MG63 (cell line): Measurements from ENCODE around the gene ZIC5. TPM values are rescaled to one million over a fixed set of nuclear protein-coding genes. Genes with fewer than 3 reads are reported as not detected.

ENCODE experiments used
- DNase-seq: peaks from one replicate; pipeline ENCODE4 v3.0.0-alpha.2; 2020
- H3K27me3 ChIP-seq: fragments of 250-450 bp; sonication (Bioruptor Pico); 2 replicates; pipeline ENCODE4 v1.5.1; 2020; ENCODE audit warnings: mild to moderate bottlenecking, moderate library complexity
- H3K36me3 ChIP-seq: fragments of 250-450 bp; sonication (Bioruptor Pico); 2 replicates; pipeline ENCODE4 v1.5.1; 2020; ENCODE audit warnings: mild to moderate bottlenecking, moderate library complexity
- H3K4me3 ChIP-seq: fragments of 250-450 bp; sonication (Bioruptor Pico); 2 replicates; pipeline ENCODE4 v1.5.1; 2020; ENCODE audit warnings: mild to moderate bottlenecking, moderate library complexity
- H3K9me3 ChIP-seq: fragments of 250-450 bp; sonication (Bioruptor Pico); 2 replicates; pipeline ENCODE4 v1.5.1; 2020; ENCODE audit warnings: mild to moderate bottlenecking, moderate library complexity
- total RNA-seq: library from RNA; depleted of rRNA; stranded (reverse); fragments of >200 nt; shearing (Covaris generic); gene quantifications from 2 replicates; pipeline ENCODE4 v1.2.3, GENCODE V29; 2014; ENCODE audit warnings: low replicate concordance

ZIC5 gene
- total RNA-seq, 1 experiment from 2014 or later = 1.8 TPM

DNA sequence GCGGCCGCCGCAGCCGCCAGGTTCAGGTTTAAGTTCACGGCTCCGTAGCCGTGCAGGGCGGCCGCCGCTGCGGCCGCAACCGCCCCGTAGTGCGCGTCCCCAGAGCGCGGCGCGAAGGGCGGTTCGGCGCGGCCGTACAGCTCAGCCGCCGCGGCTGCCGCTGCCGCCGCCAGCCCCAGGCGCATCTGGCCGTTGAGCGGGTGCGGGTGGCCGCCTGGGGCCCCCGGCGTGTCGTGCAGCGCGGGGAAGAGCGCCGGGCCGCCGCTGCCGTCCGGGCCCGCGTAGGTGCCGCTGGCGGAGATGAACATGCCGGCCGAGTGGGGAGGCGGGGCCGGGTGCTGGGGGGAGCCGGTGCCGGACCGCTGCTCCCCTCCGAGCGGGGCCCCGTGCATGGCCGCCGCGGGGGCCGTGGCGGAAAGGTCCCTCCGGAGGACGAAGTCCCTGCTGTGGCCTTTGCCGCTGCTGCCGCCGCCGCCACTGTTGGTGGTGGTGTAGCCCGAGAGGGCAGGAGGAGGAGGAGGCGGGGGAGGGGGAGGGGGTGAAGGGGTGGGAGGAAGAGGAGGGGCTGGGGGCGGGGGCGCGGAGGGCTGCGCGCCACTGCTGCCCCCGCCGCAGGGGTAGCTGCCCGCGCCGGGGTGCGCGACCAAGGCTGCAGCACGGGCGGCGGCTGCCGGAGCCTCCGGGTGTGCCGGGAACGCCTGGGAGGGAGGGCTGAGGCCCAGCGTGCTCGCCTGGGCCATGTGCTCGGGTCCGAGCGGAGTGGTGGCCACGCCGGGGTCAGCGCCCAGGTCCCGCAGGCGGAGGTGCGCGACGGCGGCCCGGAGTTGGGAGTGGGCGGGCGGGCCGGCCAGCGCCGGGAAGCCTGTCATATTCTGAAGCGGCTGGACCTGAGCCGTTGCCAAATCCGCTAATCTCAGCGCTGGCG is 654 bp downstream of the ZIC5 start:
- Histone ChIP-seq H3K4me3 (peak overlapping the region; percentile 54), H3K9me3 (no peaks in the 10 kb centered on the region), H3K27me3 (no peaks in the 10 kb centered on the region), H3K36me3 (peaks cover 13% of the 10 kb centered on the region)
- DNase-seq = peak; percentile 66

DNA sequence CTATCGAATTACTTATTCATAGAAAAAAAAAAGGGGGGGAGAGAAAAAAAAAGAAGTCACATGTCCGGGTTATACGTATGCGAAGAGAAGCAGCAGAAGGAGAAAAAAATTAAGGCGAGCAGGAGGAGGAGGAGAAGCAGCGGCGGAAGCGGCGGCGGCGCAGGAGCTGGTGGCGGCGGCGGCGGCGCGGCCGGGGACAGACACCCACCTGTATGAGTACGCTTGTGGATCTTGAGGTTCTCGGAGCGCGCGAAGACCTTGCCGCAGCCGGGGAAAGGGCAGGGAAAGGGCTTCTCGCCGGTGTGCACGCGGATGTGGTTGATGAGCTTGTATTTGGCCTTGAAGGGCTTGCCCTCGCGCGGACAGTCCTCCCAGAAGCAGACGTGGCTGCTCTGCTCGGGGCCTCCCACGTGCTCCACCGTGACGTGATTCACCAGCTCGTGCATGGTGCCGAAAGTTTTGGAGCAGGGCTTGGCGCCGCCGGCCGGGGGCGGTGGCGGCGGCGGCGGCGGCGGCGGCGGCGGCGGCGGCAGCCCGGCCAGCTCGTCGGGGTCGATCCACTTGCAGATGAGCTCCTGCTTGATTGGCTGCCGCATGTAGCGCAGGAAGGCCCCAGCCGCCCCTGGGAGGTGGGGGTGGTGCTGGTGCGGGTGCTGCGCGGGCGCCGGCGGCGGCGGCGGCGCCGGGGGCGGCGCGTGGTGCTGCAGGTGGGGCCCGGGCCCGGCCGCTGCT is 1.5 kb downstream of the ZIC5 start:
- Histone ChIP-seq H3K4me3 (peak overlapping the region; percentile 73), H3K27me3 (no peaks in the 10 kb centered on the region)
- peak; percentile 88 for DNase-seq

DNA sequence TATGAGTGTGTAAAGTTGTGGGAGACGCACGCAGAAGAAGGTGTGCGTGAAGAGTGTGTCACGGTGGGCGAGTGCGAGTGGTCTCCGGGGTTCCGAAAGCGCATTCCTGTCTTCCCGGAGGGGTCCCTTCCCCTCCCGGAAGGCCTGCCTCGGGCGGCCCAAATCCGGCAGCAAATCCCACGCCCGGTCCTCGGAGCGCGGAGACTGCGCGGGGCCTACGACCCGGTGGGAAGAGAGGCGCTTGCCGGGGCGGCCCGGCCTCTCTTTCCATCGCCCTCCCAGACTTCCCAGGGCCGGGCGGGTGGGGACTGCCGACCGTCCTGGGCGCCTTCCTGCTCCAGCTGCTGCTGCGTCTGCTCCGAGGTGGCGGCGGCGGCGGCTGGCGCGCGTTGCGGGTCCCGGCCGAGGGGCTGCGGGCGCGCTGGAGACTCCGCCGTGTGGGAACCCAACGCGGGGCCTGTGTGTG is 2.1 kb downstream of the ZIC5 start:
- DNase-seq = no peak
- H3K9me3 ChIP-seq = no peaks in the 10 kb centered on the region
- H3K27me3 ChIP-seq = no peaks in the 10 kb centered on the region
- peaks cover 24% of the 10 kb centered on the region for H3K36me3 ChIP-seq
- peak overlapping the region; percentile 73 for H3K4me3 ChIP-seq

More for the DNA sequence above, 1.5 kb downstream of the ZIC5 start:
- H3K36me3 ChIP-seq = peaks cover 21% of the 10 kb centered on the region
- no peaks in the 10 kb centered on the region for H3K9me3 ChIP-seq

DNA sequence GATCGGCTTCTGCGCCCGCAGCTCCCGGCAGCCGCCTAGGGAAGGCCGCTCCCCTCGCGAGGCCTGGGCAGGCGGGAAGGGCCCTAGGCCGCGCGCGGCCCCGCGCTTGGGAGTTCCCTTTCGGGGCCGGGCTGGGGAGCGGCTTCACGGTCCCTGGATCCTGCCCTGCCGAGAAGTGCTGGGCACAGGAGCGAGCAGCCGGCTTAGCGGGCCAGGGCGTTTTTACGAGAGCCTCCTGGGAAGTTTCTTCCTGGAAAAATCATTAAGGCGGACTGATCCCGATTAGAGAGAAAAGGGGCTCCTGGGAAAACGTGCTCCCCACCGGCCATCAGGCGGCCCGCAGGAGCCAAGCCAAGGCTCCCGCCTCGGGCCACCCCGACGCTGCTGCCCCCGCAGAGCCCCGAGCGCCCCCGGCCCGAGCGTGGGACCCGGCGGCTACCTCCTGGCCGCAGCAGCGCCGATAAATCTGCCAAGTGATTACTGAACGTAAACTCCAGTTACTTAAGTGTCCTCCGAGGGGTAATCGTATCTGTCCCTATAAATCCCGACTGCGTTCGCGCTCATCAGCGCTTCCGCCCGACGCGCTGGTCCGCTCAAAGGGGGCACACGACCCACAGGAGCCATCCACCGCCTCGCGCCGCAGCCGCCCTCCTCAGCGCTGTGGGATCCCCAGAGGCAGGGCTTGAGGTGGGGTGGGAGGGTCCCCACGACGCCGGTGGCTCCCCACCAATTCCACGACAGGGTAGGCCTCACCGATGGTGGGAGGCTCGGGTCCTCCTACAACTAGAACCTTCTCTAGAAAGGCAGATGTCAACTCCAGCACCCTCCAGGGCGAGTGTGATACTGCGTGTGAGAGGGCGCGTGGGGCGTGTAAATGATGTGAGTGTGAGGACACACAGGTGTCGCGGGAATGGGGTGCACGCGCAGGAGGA is 2.8 kb downstream of the ZIC5 start:
- Histone ChIP-seq H3K4me3 (peak overlapping the region; percentile 73), H3K36me3 (peaks cover 29% of the 10 kb centered on the region), H3K9me3 (no peaks in the 10 kb centered on the region), H3K27me3 (no peaks in the 10 kb centered on the region)
- peak; percentile 53 for DNase-seq

DNA sequence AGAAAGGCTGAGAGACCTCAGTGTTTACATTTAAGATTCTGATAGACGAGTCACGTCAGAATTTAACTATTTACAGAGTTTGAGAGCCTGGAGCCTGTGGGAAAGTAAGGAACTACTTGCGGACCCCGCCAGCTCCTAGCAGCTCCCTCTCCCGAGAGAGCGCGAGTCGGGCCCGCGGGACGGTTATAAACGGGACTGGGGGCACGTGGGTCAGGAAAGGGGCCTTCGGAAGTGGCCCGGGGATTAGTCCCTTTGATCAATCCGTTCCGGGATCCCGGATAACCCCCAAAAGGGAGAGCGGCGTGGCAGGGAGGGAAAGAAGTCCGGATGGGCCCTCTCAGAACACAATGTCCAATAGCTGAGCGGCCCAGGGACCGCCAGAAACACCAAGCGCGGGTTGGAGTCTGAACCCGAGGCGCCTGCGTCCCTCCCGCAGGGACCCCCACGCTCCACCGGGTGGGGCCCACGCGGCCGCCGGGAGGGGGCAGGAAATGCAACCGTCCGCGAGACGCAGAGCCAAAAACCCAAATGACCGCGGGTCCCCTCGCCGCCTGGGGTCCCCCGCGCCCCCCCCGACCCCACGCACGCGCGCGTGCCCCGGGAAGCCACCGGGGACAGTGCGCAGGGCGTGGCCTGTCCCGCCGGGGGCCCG is 3.6 kb downstream of the ZIC5 start:
- no peak for DNase-seq
- H3K9me3 ChIP-seq = no peaks in the 10 kb centered on the region
- H3K27me3 ChIP-seq = no peaks in the 10 kb centered on the region
- H3K4me3 ChIP-seq = peak overlapping the region; percentile 73
- peaks cover 30% of the 10 kb centered on the region for H3K36me3 ChIP-seq

DNA sequence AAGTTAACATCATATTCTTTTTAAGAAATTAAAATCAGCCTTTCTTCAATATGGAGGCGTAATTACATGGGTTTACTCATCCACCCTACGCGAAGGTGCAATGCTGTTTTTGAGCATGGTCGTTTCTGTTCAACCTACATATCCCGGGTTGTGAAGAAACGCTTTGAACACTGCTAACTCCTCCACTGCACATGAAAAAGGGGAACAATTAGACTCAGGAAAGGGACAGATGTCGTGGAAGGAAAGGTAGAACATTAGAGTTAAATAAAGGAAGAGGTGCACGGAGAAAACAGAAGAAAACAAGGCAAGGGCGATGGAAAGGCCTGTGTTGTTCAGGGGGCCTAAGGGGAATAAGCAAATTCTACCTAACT is 4.1 kb downstream of the ZIC5 start:
- Histone ChIP-seq H3K36me3 (peaks cover 30% of the 10 kb centered on the region), H3K4me3 (peak overlapping the region; percentile 73), H3K9me3 (no peaks in the 10 kb centered on the region), H3K27me3 (no peaks in the 10 kb centered on the region)
- no peak for DNase-seq

DNA sequence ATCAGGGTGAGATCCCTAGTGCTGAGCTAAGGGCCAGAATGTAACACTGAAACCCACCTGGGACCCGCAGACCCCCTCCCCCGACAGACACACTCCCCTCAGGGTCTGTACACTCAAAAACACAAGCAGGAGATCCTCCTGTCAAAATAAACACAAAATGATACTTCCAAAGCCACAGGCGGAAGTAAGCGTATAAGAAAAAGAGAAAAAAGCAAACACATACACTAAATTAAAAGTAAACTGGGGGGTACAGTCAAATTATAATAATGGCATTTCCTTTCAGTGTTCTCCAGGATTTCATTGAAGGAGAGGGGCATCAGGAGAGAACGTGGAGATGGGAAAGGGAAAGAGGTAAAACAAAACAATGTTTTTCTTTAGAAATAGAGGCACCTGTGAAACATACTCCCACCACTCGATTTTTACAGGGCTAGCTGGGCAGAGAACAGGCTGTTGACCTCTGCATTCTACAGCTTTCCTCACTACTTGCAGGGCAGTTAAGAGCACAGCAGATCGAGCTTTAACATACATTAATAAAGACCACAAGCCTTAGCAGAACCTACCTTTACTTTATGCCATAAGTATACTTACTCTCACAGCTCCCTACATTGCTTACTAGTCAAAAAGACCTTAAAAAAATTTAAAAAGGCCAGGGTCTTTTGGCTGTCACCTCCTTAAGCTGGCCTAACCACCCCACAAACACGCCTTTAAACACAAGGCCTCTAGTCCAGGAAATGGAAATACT is 5.3 kb downstream of the ZIC5 start:
- DNase-seq = no peak
- Histone ChIP-seq H3K9me3 (no peaks in the 10 kb centered on the region), H3K27me3 (no peaks in the 10 kb centered on the region), H3K4me3 (no peak overlapping the region), H3K36me3 (peaks cover 30% of the 10 kb centered on the region)

DNA sequence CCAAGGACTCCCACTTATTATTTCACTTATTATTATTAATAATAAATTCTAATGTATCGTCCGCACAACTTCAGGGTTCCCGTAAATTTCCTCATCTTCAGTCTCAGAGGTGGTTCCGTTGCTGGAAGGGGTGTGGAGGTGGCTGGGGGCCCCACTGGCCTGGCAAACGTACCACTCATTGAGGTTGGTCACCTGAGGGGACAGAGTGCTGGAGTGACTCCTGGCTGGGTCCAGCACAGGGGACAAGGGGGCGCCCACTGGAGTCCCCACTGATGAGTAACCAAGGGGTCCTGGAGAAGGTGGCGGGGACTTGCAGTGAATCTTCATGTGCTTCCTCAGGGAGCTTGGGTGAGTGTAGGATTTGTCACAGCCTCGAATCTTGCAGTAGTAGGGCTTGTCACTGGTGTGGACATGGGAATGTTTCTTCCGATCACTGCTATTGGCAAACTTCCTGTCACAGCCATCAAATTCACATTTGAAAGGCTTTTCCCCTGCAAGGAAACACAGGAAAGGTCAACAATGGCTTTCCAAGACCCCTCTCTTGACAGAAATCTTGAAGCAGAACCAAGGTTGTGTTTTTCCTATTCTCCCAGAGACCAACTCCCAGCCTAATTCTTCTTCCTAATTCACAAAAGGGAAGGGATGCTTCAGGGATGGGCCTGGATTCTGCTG is 6.1 kb downstream of the ZIC5 start:
- Histone ChIP-seq H3K36me3 (peaks cover 30% of the 10 kb centered on the region), H3K27me3 (no peaks in the 10 kb centered on the region), H3K4me3 (no peak overlapping the region), H3K9me3 (no peaks in the 10 kb centered on the region)
- no peak for DNase-seq

DNA sequence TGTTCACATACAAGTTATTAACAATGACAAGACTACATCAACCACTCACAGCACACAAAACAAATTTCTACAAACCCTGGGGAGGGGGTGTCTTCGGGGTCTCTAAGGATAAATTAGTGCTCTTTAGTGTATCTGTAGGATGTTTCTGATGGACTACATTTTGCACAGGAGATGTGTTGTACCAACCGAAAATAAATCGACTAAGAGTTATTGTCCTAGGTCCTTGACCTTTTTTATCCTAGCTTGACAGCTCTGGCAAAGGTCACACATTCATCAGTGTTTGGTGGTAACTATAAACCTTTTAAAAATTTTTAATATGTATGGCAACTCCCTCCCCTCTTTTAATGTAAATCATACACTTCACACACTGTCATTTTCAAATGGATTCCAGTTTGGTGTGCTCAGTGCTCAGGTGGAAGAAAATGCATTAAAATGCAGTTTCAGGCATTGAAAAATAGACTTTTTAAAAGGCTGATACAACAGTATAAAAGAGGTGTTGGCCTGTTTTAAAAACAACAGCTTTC is 7.7 kb downstream of the ZIC5 start:
- H3K27me3 ChIP-seq = no peaks in the 10 kb centered on the region
- peaks cover 25% of the 10 kb centered on the region for H3K36me3 ChIP-seq
- DNase-seq = no peak
- no peaks in the 10 kb centered on the region for H3K9me3 ChIP-seq
- H3K4me3 ChIP-seq = no peak overlapping the region

DNA sequence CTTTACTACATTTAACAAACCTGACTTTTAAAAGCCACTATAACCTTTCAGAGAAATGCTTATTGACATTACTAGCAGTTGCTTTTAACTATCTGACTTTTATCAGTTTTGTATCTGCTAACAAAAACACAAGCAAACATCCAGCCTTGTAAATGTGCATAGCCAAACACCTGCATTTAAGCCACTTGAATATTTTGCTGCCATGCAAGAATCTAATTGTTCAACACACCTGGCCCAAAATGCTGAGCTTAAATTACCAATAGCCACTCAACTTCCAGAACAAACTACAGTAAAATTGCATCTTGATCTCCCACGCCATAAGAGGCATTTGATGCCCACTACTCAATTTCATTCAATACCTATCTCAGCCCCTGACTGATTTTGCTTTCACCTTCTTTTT is 9.3 kb downstream of the ZIC5 start:
- no peaks in the 10 kb centered on the region for H3K27me3 ChIP-seq
- peaks cover 21% of the 10 kb centered on the region for H3K36me3 ChIP-seq
- H3K9me3 ChIP-seq = no peaks in the 10 kb centered on the region
- H3K4me3 ChIP-seq = no peak overlapping the region
- DNase-seq = no peak

DNA sequence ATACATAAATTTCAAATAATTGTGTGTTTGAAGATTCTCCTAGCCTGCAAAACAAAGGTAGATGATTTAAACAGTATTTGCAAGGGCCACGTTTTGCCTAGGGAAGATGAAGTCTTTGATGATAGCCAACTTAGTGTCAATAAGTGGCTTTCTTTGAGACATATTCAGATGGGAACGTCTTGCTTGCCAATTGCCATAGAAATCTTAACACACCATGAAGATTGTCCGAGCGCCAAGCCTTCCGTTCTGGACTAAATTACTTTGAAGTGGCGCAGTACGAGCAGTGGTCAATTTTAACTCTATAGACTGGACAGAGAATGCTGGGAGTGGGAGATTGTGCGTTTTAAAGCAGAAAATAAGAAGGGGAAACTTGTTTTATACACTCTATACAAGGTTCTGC is 9.9 kb downstream of the ZIC5 start:
- DNase-seq = no peak
- Histone ChIP-seq H3K9me3 (no peaks in the 10 kb centered on the region), H3K27me3 (no peaks in the 10 kb centered on the region), H3K4me3 (no peak overlapping the region), H3K36me3 (peaks cover 18% of the 10 kb centered on the region)

DNA sequence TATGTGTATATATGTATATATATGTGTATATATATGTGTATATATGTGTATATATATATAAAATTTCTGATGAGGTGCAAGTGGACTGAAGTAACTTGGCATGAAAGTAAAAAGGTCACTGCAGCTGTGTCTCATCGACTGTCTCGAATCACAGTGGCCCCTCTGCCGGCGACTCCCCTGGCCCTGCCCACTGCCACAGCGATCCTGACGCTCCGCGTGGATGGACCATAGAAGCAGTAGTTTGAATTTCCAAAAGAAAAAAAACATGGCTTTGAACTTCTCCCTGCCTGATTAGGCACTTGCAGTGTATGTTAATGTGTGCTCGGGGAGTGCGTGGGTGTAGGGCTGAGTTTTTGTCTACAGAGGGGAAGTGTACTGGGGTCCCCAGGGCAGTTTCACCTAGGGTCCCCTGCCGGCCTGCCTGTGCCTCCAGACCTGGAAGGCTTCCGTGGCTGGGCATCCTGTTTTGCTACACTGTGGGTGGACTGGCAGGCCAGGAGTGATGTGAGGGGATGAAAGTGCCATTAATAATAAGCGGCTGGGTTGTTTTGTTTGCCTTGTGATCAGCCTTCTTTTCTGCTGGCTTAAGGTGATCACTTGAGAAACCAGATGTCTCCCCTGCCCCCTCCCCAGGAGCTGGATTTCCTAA is 10.8 kb downstream of the ZIC5 start:
- no peak overlapping the region for H3K4me3 ChIP-seq
- DNase-seq = no peak

DNA sequence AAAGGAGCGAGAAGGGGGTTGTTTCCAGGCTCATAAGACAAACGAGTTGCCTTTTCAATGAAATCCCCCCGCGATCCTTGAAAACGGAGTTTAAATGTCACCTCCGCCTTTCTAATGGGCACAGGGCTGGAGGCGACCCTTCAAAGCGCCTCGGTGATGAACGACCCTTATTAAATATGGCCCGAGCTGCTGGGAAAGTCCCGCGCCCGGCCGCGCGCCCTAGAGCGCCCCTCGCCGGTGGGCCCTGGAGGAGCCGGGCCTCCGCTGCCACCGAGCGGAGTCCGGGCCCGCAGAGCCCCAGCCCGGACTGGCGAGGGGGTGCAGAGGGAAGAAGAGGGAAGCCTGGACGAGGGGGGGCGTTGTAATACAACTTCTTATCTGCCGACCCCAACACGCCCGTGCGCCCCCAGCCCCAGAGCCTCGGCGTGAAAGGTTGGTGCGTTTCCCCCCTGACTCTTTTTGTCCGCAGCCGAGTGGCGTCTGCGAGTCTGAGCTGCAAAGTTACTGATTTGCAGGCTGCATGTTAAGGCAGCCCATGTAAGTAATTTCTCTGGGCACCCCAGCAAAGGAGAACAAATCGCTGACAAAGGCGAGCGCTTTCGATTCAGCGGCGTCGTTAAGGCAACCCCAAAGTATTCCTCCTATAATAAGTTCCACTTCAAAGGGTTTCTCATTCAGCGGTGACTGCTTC is 11.9 kb downstream of the ZIC5 start:
- Histone ChIP-seq H3K4me3 (peak overlapping the region; percentile 46), H3K9me3 (no peaks in the 10 kb centered on the region), H3K36me3 (peaks cover 9% of the 10 kb centered on the region), H3K27me3 (no peaks in the 10 kb centered on the region)
- no peak for DNase-seq

More for the DNA sequence above, 10.8 kb downstream of the ZIC5 start:
- Histone ChIP-seq H3K36me3 (peaks cover 17% of the 10 kb centered on the region), H3K9me3 (no peaks in the 10 kb centered on the region), H3K27me3 (no peaks in the 10 kb centered on the region)

DNA sequence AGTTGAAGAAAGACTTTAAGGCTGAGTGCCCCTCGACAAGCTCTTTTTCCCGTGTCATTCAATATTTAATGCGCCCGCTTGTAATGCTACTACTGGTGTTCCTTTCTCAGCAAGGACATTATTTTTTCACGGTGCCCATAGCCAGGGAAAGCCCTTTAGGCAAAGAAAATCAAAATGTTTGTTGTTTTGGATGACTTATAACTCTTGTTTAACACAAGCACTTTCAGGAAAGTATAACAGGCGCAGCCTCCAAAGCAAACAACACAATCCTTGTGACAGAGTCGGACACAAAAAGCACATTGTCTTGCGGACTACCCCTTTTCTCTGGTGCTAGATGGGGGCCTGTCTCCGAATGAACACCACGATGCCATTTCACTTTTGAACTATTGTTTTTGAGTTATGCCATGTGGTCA is 12.4 kb downstream of the ZIC5 start:
- H3K27me3 ChIP-seq = no peaks in the 10 kb centered on the region
- peaks cover 5% of the 10 kb centered on the region for H3K36me3 ChIP-seq
- no peak for DNase-seq
- H3K4me3 ChIP-seq = no peak overlapping the region
- no peaks in the 10 kb centered on the region for H3K9me3 ChIP-seq
